ENCODE measurements around the gene UBE2S. TPM values are rescaled to one million over a fixed set of nuclear protein-coding genes. Genes with fewer than 3 reads are reported as not detected.
"Not testable (repeated sequence)": the region's sequence is repeated elsewhere in the genome, so short reads cannot be mapped to it uniquely, and the experiment has no call there.

UBE2S gene
- 291 and 1,094 TPM in 2 replicates for total RNA-seq (2014; rRNA removed; shearing (Covaris generic); ENCODE audit: low replicate concordance)

DNA sequence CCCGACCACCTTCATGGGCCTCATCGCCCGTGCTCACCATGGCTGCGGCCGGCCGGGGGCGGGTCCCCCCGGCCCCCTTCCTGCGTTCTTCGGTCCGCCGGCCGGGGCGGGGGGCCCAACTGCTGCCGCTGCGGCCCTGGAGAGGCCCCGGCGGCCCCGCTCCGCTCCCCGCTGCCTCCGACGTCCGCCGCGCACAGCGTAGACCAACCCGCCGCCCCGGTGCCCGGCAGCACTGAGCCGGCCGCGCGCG, at the start of gene UBE2S:
UBE2S (minus strand) TSS at position 239 of the 250 bp plus-strand sequence; CDS start at position 40, 199 bp downstream.
- peaks cover 25% of the 10 kb centered on the region for H3K4me1 ChIP-seq (ENCODE audit: low read length)
- H3K4me2 ChIP-seq (ENCODE audit: low read depth, low read length, poor library complexity, severe bottlenecking), result peak within 1 kb of the TSS; percentile 98
- peak within 1 kb of the TSS; percentile 32 for H2AFZ ChIP-seq (ENCODE audit: low read length)
- H3K9me2 ChIP-seq (replicated peaks; ENCODE audit: insufficient read depth, low read length); H3K9me3 ChIP-seq (ENCODE audit: low read length); H3K27me3 ChIP-seq (ENCODE audit: low read length); DNase-seq: not testable (repeated sequence)
- peaks cover 40% of the 10 kb centered on the region for H4K20me1 ChIP-seq (ENCODE audit: insufficient read depth, low read depth, low read length)
- H3K4me3 ChIP-seq (ENCODE audit: low read length), result peak within 1 kb of the TSS; percentile 99
- H3K27ac ChIP-seq (ENCODE audit: low read length), result peak within 1 kb of the TSS; percentile 84
- peaks cover 21% of the 10 kb centered on the region for H3K79me2 ChIP-seq (ENCODE audit: low read length)
- peak within 1 kb of the TSS; percentile 100 for H3K9ac ChIP-seq (ENCODE audit: low read length)
- peaks cover 42% of the 10 kb centered on the region for H3K36me3 ChIP-seq (ENCODE audit: insufficient read depth, low read length)

DNA sequence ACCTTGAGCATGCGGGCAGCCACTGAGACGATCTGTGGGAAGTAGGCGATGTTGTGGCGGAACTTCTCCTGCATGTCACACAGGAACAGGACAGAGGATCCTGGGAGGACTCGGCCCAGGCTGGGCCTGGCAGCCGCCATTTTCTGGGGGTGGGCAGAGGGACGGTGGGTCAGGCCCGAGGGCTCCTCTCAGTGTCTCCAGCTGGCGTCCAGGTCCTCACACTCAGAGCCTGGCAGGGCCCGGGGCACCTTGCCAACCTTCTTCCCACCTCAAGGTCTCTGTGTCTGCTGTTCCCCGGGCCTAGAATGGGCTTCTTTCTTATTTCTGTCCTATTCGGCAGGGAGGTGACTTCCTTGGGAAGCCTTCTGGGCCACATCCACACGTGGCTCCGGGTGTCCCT, 48.8 kb upstream of the UBE2S start:
- Histone ChIP-seq H3K27ac (ENCODE audit: low read length) (no peak overlapping the region), H3K9me3 (ENCODE audit: low read length) (no peaks in the 10 kb centered on the region), H3K9ac (ENCODE audit: low read length) (no peak overlapping the region), H3K4me3 (ENCODE audit: low read length) (no peak overlapping the region), H3K36me3 (ENCODE audit: insufficient read depth, low read length) (peaks cover 6% of the 10 kb centered on the region), H3K9me2 (replicated peaks; ENCODE audit: insufficient read depth, low read length) (no peaks in the 10 kb centered on the region), H4K20me1 (ENCODE audit: insufficient read depth, low read depth, low read length) (no peaks in the 10 kb centered on the region; the same call in 1 of the 2 replicates), H2AFZ (ENCODE audit: low read length) (no peak overlapping the region), H3K27me3 (ENCODE audit: low read length) (no peaks in the 10 kb centered on the region), H3K79me2 (ENCODE audit: low read length) (peaks cover 26% of the 10 kb centered on the region), H3K4me1 (ENCODE audit: low read length) (peaks cover 11% of the 10 kb centered on the region), H3K4me2 (ENCODE audit: low read depth, low read length, poor library complexity, severe bottlenecking) (no peak overlapping the region)
- DNase-seq, result no peak

DNA sequence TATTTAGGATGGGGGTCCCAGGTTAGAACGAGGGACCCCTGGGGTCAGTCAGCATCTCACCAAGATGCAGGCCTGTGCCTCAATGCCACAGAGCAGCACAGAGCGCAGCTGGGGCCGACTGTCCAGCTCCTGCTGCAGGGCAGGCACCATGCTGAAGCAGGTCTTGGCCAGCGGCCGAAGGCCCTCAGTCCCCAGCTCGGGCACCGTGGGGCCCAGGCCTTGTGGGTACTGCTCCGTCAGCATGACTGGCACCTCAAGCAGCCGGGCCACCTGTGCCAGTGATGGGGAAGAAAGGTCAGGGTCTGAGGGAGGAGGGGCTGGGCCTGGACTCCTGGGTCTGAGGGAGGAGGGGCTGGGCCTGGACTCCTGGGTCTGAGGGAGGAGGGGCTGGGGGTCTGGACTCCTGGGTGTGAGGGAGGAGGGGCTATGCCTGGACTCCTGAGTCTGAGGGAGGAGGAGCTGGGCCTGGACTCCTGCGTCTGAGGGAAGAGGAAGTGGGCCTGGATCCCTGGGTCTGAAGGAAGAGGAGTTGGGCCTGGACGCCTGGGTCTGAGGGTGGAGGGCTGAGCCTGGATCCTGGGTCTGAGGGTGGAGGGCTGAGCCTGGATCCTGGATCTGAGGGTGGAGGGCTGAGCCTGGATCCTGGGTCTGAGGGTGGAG, 48.1 kb upstream of the UBE2S start:
- peaks cover 6% of the 10 kb centered on the region for H3K36me3 ChIP-seq (ENCODE audit: insufficient read depth, low read length)

GRCh38 chr19:55454787-55455243, 47.2 kb upstream of the UBE2S start:
- Histone ChIP-seq H3K79me2 (ENCODE audit: low read length) (peaks cover 13% of the 10 kb centered on the region; the same call in 1 of the 2 replicates), H3K36me3 (ENCODE audit: insufficient read depth, low read length) (peaks cover 6% of the 10 kb centered on the region), H3K27ac (ENCODE audit: low read length) (no peak overlapping the region), H3K9me2 (replicated peaks; ENCODE audit: insufficient read depth, low read length) (no peaks in the 10 kb centered on the region), H3K4me2 (ENCODE audit: low read depth, low read length, poor library complexity, severe bottlenecking) (no peak overlapping the region), H3K9me3 (ENCODE audit: low read length) (no peaks in the 10 kb centered on the region), H3K4me3 (ENCODE audit: low read length) (no peak overlapping the region), H3K27me3 (ENCODE audit: low read length) (no peaks in the 10 kb centered on the region), H4K20me1 (ENCODE audit: insufficient read depth, low read depth, low read length) (no peaks in the 10 kb centered on the region; the same call in 1 of the 2 replicates), H2AFZ (ENCODE audit: low read length) (no peak overlapping the region), H3K9ac (ENCODE audit: low read length) (no peak overlapping the region), H3K4me1 (ENCODE audit: low read length) (no peaks in the 10 kb centered on the region; the same call in 1 of the 2 replicates)
- DNase-seq, result peak; percentile 87

More for the DNA sequence above, 48.1 kb upstream of the UBE2S start:
- no peaks in the 10 kb centered on the region for H3K27me3 ChIP-seq (ENCODE audit: low read length)
- H4K20me1 ChIP-seq (ENCODE audit: insufficient read depth, low read depth, low read length), result no peaks in the 10 kb centered on the region; the same call in 1 of the 2 replicates
- no peak overlapping the region for H2AFZ ChIP-seq (ENCODE audit: low read length)
- no peaks in the 10 kb centered on the region for H3K9me2 ChIP-seq (replicated peaks; ENCODE audit: insufficient read depth, low read length)
- H3K9ac ChIP-seq (ENCODE audit: low read length), result no peak overlapping the region
- no peak overlapping the region for H3K4me2 ChIP-seq (ENCODE audit: low read depth, low read length, poor library complexity, severe bottlenecking)
- H3K79me2 ChIP-seq (ENCODE audit: low read length), result peaks cover 22% of the 10 kb centered on the region
- H3K9me3 ChIP-seq (ENCODE audit: low read length), result no peaks in the 10 kb centered on the region
- peaks cover 5% of the 10 kb centered on the region for H3K4me1 ChIP-seq (ENCODE audit: low read length)
- DNase-seq, result no peak
- no peak overlapping the region for H3K4me3 ChIP-seq (ENCODE audit: low read length)
- H3K27ac ChIP-seq (ENCODE audit: low read length), result no peak overlapping the region

DNA sequence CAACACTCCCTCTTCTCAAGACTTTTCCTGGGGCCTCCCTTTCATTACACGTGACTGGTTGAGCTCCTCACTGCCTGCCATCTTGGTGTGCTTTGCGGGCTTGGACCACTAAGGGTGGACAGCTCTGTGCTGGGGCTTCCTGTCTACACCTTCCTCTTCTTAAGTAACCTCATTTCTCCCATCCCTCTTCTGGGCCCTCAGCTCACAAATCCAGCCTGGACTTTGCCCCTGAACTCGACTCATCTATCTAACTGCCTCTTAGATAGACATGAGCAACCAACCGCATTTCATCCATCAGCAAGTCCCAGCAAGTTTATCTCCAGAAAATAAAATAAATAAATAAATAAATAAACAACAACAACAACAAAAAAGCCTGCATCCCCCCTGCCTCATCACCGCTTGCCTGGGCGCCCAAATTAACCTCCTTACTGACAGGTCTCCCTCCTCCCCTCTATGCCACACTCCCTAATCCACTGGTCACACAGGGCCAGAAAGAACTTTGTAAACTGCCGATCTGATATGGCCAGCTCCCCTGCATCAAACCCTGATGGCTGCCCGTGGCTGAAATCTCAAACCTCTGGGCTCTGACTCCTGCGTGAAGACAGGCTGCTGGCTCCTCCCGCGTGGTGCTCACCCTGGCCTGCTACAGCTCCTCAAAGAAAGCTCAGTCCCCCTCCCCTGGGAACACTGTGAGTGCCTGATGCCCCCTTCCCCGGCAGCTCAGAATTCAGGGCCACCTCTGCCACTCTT, 46.1 kb upstream of the UBE2S start:
- no peaks in the 10 kb centered on the region for H3K9me3 ChIP-seq (ENCODE audit: low read length)
- no peaks in the 10 kb centered on the region for H3K4me1 ChIP-seq (ENCODE audit: low read length)
- no peak for DNase-seq
- H3K4me2 ChIP-seq (ENCODE audit: low read depth, low read length, poor library complexity, severe bottlenecking), result no peak overlapping the region
- peaks cover 3% of the 10 kb centered on the region; the same call in 1 of the 2 replicates for H3K79me2 ChIP-seq (ENCODE audit: low read length)
- no peaks in the 10 kb centered on the region for H3K9me2 ChIP-seq (replicated peaks; ENCODE audit: insufficient read depth, low read length)
- H2AFZ ChIP-seq (ENCODE audit: low read length), result no peak overlapping the region
- H3K36me3 ChIP-seq (ENCODE audit: insufficient read depth, low read length), result peaks cover 6% of the 10 kb centered on the region
- no peak overlapping the region for H3K4me3 ChIP-seq (ENCODE audit: low read length)
- no peaks in the 10 kb centered on the region; the same call in 1 of the 2 replicates for H4K20me1 ChIP-seq (ENCODE audit: insufficient read depth, low read depth, low read length)
- no peak overlapping the region for H3K9ac ChIP-seq (ENCODE audit: low read length)
- H3K27ac ChIP-seq (ENCODE audit: low read length), result no peak overlapping the region
- no peaks in the 10 kb centered on the region for H3K27me3 ChIP-seq (ENCODE audit: low read length)

DNA sequence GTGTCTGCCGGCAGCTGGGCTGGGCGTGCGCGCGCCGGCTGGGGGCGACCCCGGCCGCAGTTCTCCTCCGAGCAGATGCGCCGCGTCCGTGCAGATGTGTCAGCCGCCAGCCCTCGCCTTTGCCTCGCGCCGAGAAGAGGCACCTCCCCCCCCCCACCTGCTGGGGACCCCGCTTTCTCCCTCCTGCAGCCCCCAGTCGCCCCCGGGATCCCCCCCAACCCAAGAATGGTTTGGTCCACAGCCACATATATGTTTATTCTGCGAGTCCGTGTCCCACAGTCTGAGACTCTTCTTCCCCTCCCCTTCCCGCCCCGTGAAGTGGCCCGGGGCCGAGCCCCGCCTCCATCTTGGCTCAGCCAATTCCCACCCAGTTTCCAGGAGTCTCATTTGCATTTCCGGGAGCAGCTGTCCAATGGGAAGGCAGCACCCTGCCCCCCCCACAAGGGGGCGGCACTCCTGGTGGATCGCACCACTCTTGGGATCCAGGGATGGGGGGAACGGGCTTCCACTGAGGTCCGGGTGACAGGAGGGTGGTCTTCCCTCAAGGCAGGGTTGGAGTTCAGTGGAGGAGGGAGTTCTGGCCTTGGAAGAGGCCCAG, 45.3 kb upstream of the UBE2S start:
- Histone ChIP-seq H4K20me1 (ENCODE audit: insufficient read depth, low read depth, low read length) (no peaks in the 10 kb centered on the region; the same call in 1 of the 2 replicates), H3K79me2 (ENCODE audit: low read length) (no peaks in the 10 kb centered on the region; the same call in 1 of the 2 replicates), H3K36me3 (ENCODE audit: insufficient read depth, low read length) (peaks cover 6% of the 10 kb centered on the region), H3K4me2 (ENCODE audit: low read depth, low read length, poor library complexity, severe bottlenecking) (no peak overlapping the region), H3K27ac (ENCODE audit: low read length) (no peak overlapping the region), H3K9me2 (replicated peaks; ENCODE audit: insufficient read depth, low read length) (no peaks in the 10 kb centered on the region), H2AFZ (ENCODE audit: low read length) (no peak overlapping the region), H3K9me3 (ENCODE audit: low read length) (no peaks in the 10 kb centered on the region), H3K4me1 (ENCODE audit: low read length) (no peaks in the 10 kb centered on the region), H3K9ac (ENCODE audit: low read length) (no peak overlapping the region), H3K4me3 (ENCODE audit: low read length) (no peak overlapping the region), H3K27me3 (ENCODE audit: low read length) (no peaks in the 10 kb centered on the region)
- DNase-seq, result peak; percentile 88

- Histone ChIP-seq H3K36me3 (ENCODE audit: insufficient read depth, low read length) (peaks cover 6% of the 10 kb centered on the region), H3K4me2 (ENCODE audit: low read depth, low read length, poor library complexity, severe bottlenecking) (no peak overlapping the region), H3K9ac (ENCODE audit: low read length) (no peak overlapping the region), H3K27ac (ENCODE audit: low read length) (no peak overlapping the region), H3K4me1 (ENCODE audit: low read length) (no peaks in the 10 kb centered on the region), H4K20me1 (ENCODE audit: insufficient read depth, low read depth, low read length) (no peaks in the 10 kb centered on the region; the same call in 1 of the 2 replicates), H3K4me3 (ENCODE audit: low read length) (no peak overlapping the region), H3K9me2 (replicated peaks; ENCODE audit: insufficient read depth, low read length) (no peaks in the 10 kb centered on the region), H2AFZ (ENCODE audit: low read length) (no peak overlapping the region), H3K79me2 (ENCODE audit: low read length) (no peaks in the 10 kb centered on the region; the same call in 1 of the 2 replicates), H3K27me3 (ENCODE audit: low read length) (no peaks in the 10 kb centered on the region), H3K9me3 (ENCODE audit: low read length) (no peaks in the 10 kb centered on the region)
- peak; percentile 62 for DNase-seq
Measured at GRCh38 chr19:55451965-55452748, 44.6 kb upstream of the UBE2S start.

Measured in Karpas-422 (cell line).